Hematopoietic multipotent progenitor cell (in vitro differentiated cells): ENCODE results near the gene SLC28A3. TPM values are rescaled to one million over a fixed set of nuclear protein-coding genes. Genes with fewer than 3 reads are reported as not detected.

Experiments
- DNase-seq, 3 donors: peaks; one replicate each; pipeline ENCODE4 v3.0.0-alpha.2; 2011 to 2015; ENCODE audit warnings: low read depth in 2 of 3, low spot score in 2 of 3
- total RNA-seq: library from RNA; depleted of rRNA; stranded (reverse); fragments of >200 nt; gene quantifications from one replicate; pipeline ENCODE4 v1.2.3, GENCODE V29; 2012

The SLC28A3 gene
- total RNA-seq, 1 donor = under 0.01 TPM

GRCh38 chr9:84339962-84340361 lies 596 bp downstream of the SLC28A3 start:
- DNase-seq = no peak

- no peak for DNase-seq
These were observed 1.1 kb downstream of the SLC28A3 start for GRCh38 chr9:84339503-84339902.

GRCh38 chr9:84338792-84339191 lies 1.8 kb downstream of the SLC28A3 start:
- DNase-seq = no peak

GRCh38 chr9:84337252-84337651 lies 3.3 kb downstream of the SLC28A3 start:
- DNase-seq = no peak

GRCh38 chr9:84331119-84331809 lies 9.3 kb downstream of the SLC28A3 start:
- no peak for DNase-seq

- DNase-seq = no peak
These were observed 10.3 kb downstream of the SLC28A3 start for GRCh38 chr9:84330246-84330645.

GRCh38 chr9:84327184-84327583 lies 13.4 kb downstream of the SLC28A3 start:
- no peak for DNase-seq

- DNase-seq = no peak
These were observed 15.1 kb downstream of the SLC28A3 start for GRCh38 chr9:84325347-84325973.

- no peak for DNase-seq
These were observed 15.7 kb downstream of the SLC28A3 start for GRCh38 chr9:84324811-84325210.

- no peak for DNase-seq
These were observed 16.7 kb downstream of the SLC28A3 start for GRCh38 chr9:84323858-84324257.

GRCh38 chr9:84322828-84323227 lies 17.7 kb downstream of the SLC28A3 start:
- DNase-seq = no peak

GRCh38 chr9:84320231-84320630 lies 20.3 kb downstream of the SLC28A3 start:
- DNase-seq = no peak

GRCh38 chr9:84319632-84320031 lies 20.9 kb downstream of the SLC28A3 start:
- DNase-seq = no peak

- DNase-seq = no peak
These were observed 21.6 kb downstream of the SLC28A3 start for GRCh38 chr9:84318981-84319380.

GRCh38 chr9:84317563-84317962 lies 23.0 kb downstream of the SLC28A3 start:
- DNase-seq = no peak

GRCh38 chr9:84315278-84315877 lies 25.2 kb downstream of the SLC28A3 start:
- peak; percentile 37 to 69 (median 55) for DNase-seq

- DNase-seq = no peak
These were observed 26.3 kb downstream of the SLC28A3 start for GRCh38 chr9:84314306-84314705.

- DNase-seq = peak in 1 of 3 donors; percentile 8
These were observed 29.7 kb downstream of the SLC28A3 start for GRCh38 chr9:84310883-84311282.

- DNase-seq = no peak
These were observed 34.9 kb downstream of the SLC28A3 start for GRCh38 chr9:84305497-84306131.

GRCh38 chr9:84304166-84304565 lies 36.4 kb downstream of the SLC28A3 start:
- DNase-seq = no peak

- DNase-seq = no peak
These were observed 37.5 kb downstream of the SLC28A3 start for GRCh38 chr9:84303061-84303460.

GRCh38 chr9:84301851-84302250 lies 38.7 kb downstream of the SLC28A3 start:
- DNase-seq = no peak
